ENCODE measurements around the gene POLR1A. TPM values are rescaled to one million over a fixed set of nuclear protein-coding genes. Genes with fewer than 3 reads are reported as not detected.

The POLR1A gene
- polyA plus RNA-seq, 2 of the 4 experiments (the other 2 are of a cell fraction): 22.8 to 55.7 TPM

DNA sequence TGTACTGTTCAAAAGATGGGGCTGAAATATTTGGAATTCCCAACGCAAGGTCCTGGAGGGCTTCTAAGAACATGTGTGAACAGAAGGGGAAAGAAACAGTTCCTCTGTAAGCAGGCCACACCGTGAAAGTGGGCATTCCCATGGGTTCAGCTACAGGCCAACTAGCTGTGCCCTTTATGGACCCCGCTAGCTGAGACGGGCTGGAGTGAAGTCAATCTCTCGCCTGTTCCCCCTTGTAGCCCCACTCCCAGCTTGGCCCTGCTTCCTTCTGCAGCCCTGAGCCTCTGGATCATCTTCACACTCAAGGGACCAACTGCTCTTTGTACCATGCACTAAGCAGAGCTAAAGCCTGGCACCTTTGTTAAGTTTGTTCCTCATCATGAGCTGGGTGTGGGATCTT is 55.4 kb downstream of the POLR1A start:
- 96% methylated on average over 5 of the region's 5 CpGs for WGBS (ENCODE audit: missing lambda C conversion rate)
- POLR2A ChIA-PET: no interaction called here
- no peak for FAIRE-seq

GRCh38 chr2:86049529-86049928 is 56.2 kb downstream of the POLR1A start:
- no peaks in the 10 kb centered on the region for H3K4me1 ChIP-seq
- no peaks in the 10 kb centered on the region for H3K9me3 ChIP-seq
- no peak for DNase-seq (ENCODE audit: low read depth in 1 of 2, low spot score in 1 of 2)
- no peak for ATAC-seq
- no peak for FAIRE-seq
- H3K27ac ChIP-seq: no peak overlapping the region
- TF ChIP-seq ATOH8 (CRISPR knock-in tag; IDR thresholded peaks at IDR 0.05; ENCODE audit: low read depth) (no peak), RAD21 (conservative IDR thresholded peaks at IDR 0.05 in 1 of 2, IDR thresholded peaks at IDR 0.05 in 1 of 2) (no peak), NFE2L2 (conservative IDR thresholded peaks at IDR 0.05; ENCODE audit: low read length) (no peak), NPAS2 (CRISPR knock-in tag; IDR thresholded peaks at IDR 0.05; ENCODE audit: borderline replicate concordance) (no peak), KDM1A (IDR thresholded peaks at IDR 0.05; ENCODE audit: low read depth) (no peak), EP300 (IDR thresholded peaks at IDR 0.05) (no peak), FOSB (CRISPR knock-in tag; IDR thresholded peaks at IDR 0.05) (no peak), RNF2 (IDR thresholded peaks at IDR 0.05; ENCODE audit: borderline replicate concordance, low read depth) (no peak), CHD2 (IDR thresholded peaks at IDR 0.05; ENCODE audit: low read length, partially characterized antibody) (no peak), BHLHE40 (IDR thresholded peaks at IDR 0.05; ENCODE audit: low read depth, low read length) (no peak), KDM5A (IDR thresholded peaks at IDR 0.05) (no peak), CHD4 (IDR thresholded peaks at IDR 0.05; ENCODE audit: borderline replicate concordance) (no peak), CBX8 (IDR thresholded peaks at IDR 0.05) (no peak), ZC3H11A (IDR thresholded peaks at IDR 0.05) (no peak)
- TF ChIP-seq, protein P1, sequence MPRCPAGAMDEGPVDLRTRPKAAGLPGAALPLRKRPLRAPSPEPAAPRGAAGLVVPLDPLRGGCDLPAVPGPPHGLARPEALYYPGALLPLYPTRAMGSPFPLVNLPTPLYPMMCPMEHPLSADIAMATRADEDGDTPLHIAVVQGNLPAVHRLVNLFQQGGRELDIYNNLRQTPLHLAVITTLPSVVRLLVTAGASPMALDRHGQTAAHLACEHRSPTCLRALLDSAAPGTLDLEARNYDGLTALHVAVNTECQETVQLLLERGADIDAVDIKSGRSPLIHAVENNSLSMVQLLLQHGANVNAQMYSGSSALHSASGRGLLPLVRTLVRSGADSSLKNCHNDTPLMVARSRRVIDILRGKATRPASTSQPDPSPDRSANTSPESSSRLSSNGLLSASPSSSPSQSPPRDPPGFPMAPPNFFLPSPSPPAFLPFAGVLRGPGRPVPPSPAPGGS (IDR thresholded peaks at IDR 0.05): no peak
- TF ChIP-seq, protein P2, sequence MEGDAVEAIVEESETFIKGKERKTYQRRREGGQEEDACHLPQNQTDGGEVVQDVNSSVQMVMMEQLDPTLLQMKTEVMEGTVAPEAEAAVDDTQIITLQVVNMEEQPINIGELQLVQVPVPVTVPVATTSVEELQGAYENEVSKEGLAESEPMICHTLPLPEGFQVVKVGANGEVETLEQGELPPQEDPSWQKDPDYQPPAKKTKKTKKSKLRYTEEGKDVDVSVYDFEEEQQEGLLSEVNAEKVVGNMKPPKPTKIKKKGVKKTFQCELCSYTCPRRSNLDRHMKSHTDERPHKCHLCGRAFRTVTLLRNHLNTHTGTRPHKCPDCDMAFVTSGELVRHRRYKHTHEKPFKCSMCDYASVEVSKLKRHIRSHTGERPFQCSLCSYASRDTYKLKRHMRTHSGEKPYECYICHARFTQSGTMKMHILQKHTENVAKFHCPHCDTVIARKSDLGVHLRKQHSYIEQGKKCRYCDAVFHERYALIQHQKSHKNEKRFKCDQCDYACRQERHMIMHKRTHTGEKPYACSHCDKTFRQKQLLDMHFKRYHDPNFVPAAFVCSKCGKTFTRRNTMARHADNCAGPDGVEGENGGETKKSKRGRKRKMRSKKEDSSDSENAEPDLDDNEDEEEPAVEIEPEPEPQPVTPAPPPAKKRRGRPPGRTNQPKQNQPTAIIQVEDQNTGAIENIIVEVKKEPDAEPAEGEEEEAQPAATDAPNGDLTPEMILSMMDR (IDR thresholded peaks at IDR 0.05): no peak
- no peak overlapping the region for H3K4me2 ChIP-seq
- WGBS (ENCODE audit: missing lambda C conversion rate): 80% methylated on average over 1 of the region's 1 CpG
- CTCF ChIA-PET: interaction anchor here (0.8 to 5.1 kb wide), 6 partner anchors 9 to 235 kb away, joined by 3 to 35 read pairs (median 5); partner anchors contain the start of gene ST3GAL5
- POLR2A ChIA-PET: no interaction called here
- no peak overlapping the region for H3K4me3 ChIP-seq

More for the DNA sequence above, 55.4 kb downstream of the POLR1A start:
- CTCF ChIA-PET: interaction anchor here (0.8 to 5.1 kb wide), 5 partner anchors 24 to 236 kb away, joined by 4 to 35 read pairs (median 5); partner anchors contain the start of gene ST3GAL5
- Histone ChIP-seq H3K4me3 (no peak overlapping the region), H3K9me3 (no peaks in the 10 kb centered on the region), H3K27ac (no peak overlapping the region), H3K4me1 (no peaks in the 10 kb centered on the region), H3K4me2 (no peak overlapping the region)
- DNase-seq (ENCODE audit: low read depth in 1 of 2, low spot score in 1 of 2): no peak
- no peak for ATAC-seq
- TF ChIP-seq FOSL2 (IDR thresholded peaks at IDR 0.05): no peak
- TF ChIP-seq FOSL2 (CRISPR knock-in tag; IDR thresholded peaks at IDR 0.05): no peak
- no peak for TF ChIP-seq RCOR1 (IDR thresholded peaks at IDR 0.05; ENCODE audit: low read depth, low read length)
- TF ChIP-seq HOXB5 (CRISPR knock-in tag; IDR thresholded peaks at IDR 0.05): no peak
- TF ChIP-seq, protein P2 (IDR thresholded peaks at IDR 0.05): no peak
- TF ChIP-seq RFX5 (IDR thresholded peaks at IDR 0.05): no peak
- TF ChIP-seq MAZ (IDR thresholded peaks at IDR 0.05; ENCODE audit: borderline replicate concordance, low read depth, low read length): no peak
- TF ChIP-seq, protein P3, sequence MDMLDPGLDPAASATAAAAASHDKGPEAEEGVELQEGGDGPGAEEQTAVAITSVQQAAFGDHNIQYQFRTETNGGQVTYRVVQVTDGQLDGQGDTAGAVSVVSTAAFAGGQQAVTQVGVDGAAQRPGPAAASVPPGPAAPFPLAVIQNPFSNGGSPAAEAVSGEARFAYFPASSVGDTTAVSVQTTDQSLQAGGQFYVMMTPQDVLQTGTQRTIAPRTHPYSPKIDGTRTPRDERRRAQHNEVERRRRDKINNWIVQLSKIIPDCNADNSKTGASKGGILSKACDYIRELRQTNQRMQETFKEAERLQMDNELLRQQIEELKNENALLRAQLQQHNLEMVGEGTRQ (IDR thresholded peaks at IDR 0.05): no peak
- TF ChIP-seq PBX3 (IDR thresholded peaks at IDR 0.05): no peak
- no peak for TF ChIP-seq ZNF302 (CRISPR knock-in tag; IDR thresholded peaks at IDR 0.05)
- TF ChIP-seq HEYL (CRISPR knock-in tag; IDR thresholded peaks at IDR 0.05): no peak
- TF ChIP-seq PHF8 (IDR thresholded peaks at IDR 0.05; ENCODE audit: borderline replicate concordance, low read depth): no peak

All from A549 (cell line).